DMS79 (cell line): ENCODE results near the gene UBE2B.

Experiments used
- DNase-seq: peaks from one replicate; lab custom pipeline; 2025; lab: John Stamatoyannopoulos, UW

UBE2B gene

GRCh38 chr5:134437847-134438581 is 66.6 kb downstream of the UBE2B start:
- no peak for DNase-seq

- DNase-seq: no peak
Measured at GRCh38 chr5:134438721-134439123, 67.4 kb downstream of the UBE2B start.

GRCh38 chr5:134439210-134439654 is 67.9 kb downstream of the UBE2B start:
- peak; percentile 88 for DNase-seq

GRCh38 chr5:134440201-134440755 is 68.9 kb downstream of the UBE2B start:
- DNase-seq: no peak
